Neural crest cell (in vitro differentiated cells): Measurements from ENCODE around the gene DOK6. TPM values are rescaled to one million over a fixed set of nuclear protein-coding genes. Genes with fewer than 3 reads are reported as not detected.

Experiments
- DNase-seq: peaks from one replicate; pipeline ENCODE4 v3.0.0; 2021; ENCODE audit warnings: low read depth, mixed read lengths, low spot score
- H3K27ac Mint-ChIP-seq: one replicate; pipeline ENCODE4 v1.8.0; 2021; ENCODE audit warnings: mild to moderate bottlenecking, mixed read lengths; ENCODE audit not compliant: unreplicated experiment
- H3K27me3 Mint-ChIP-seq: 2 replicates; pipeline ENCODE4 v1.8.0; 2021; ENCODE audit warnings: low read depth, mild to moderate bottlenecking, mixed read lengths
- H3K36me3 Mint-ChIP-seq: 2 replicates; pipeline ENCODE4 v1.8.0; 2021; ENCODE audit warnings: low read depth, mild to moderate bottlenecking, mixed read lengths
- H3K4me1 Mint-ChIP-seq: 2 replicates; pipeline ENCODE4 v1.8.0; 2021; ENCODE audit warnings: mixed read lengths
- H3K4me3 Mint-ChIP-seq: one replicate; pipeline ENCODE4 v1.8.0; 2021; ENCODE audit warnings: mild to moderate bottlenecking, mixed read lengths
- H3K9me3 Mint-ChIP-seq: 2 replicates; pipeline ENCODE4 v1.8.0; 2021; ENCODE audit warnings: mixed read lengths
- total RNA-seq: library from RNA; stranded (reverse); gene quantifications from 2 replicates; pipeline ENCODE4 v1.2.1, GENCODE V29; 2021
- TF ChIP-seq, protein P1 (sequence below): fragments of 200-600 bp; sonication (generic); conservative IDR thresholded peaks from 2 replicates; pipeline ENCODE4 v1.5.0; 2021; ENCODE audit warnings: antibody characterized with exemption, mild to moderate bottlenecking

The DOK6 gene
- total RNA-seq, 1 donor from 2014 or later, result 3.6 TPM

DNA sequence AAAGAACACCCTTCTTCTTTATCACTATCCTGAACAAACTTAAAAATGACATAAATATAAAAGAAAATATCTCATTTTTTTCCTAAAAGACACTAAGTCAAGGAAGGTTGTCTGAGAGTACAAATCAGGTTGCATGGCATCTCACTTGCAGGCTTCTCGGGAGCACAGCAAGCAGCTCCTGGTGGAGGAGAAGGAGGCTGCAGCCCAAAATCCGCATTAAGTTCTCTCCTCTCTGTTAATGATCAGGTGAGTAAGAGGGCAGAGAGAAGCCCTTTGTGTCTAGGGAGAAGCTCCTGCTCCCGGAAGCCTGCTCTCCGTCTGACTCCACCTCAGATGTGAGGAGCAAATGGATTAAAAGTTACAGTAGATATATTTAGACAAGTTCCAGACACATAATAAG is 35.0 kb upstream of the DOK6 start:
- H3K9me3 Mint-ChIP-seq, result no peaks in the 10 kb centered on the region
- peaks cover 3% of the 10 kb centered on the region for H3K4me1 Mint-ChIP-seq
- no peaks in the 10 kb centered on the region for H3K36me3 Mint-ChIP-seq
- H3K27me3 Mint-ChIP-seq, result no peaks in the 10 kb centered on the region
- no peak overlapping the region for H3K4me3 Mint-ChIP-seq
- no peak for DNase-seq
- no peak overlapping the region for H3K27ac Mint-ChIP-seq
- TF ChIP-seq, protein P1, sequence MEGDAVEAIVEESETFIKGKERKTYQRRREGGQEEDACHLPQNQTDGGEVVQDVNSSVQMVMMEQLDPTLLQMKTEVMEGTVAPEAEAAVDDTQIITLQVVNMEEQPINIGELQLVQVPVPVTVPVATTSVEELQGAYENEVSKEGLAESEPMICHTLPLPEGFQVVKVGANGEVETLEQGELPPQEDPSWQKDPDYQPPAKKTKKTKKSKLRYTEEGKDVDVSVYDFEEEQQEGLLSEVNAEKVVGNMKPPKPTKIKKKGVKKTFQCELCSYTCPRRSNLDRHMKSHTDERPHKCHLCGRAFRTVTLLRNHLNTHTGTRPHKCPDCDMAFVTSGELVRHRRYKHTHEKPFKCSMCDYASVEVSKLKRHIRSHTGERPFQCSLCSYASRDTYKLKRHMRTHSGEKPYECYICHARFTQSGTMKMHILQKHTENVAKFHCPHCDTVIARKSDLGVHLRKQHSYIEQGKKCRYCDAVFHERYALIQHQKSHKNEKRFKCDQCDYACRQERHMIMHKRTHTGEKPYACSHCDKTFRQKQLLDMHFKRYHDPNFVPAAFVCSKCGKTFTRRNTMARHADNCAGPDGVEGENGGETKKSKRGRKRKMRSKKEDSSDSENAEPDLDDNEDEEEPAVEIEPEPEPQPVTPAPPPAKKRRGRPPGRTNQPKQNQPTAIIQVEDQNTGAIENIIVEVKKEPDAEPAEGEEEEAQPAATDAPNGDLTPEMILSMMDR, result peak; percentile 18

DNA sequence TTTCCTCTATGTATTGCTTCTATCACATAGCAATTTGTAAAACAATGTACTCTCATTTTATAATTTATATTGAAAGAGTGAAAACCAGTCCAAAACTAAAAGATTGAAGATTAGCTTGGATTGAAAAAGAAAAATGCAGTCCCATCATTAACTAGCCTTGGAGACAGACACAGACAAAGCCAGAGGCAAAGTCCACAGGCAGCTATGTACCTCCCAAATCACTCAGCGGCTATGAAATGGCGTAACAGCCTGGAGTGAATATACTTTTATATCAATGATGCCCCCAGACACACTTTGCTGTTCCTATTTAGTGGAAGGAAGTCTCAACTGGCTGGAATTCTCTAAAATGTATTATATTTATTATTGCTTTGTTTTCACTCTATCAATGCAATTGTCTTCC is 33.6 kb upstream of the DOK6 start:
- TF ChIP-seq, protein P1, result no peak
- Mint-ChIP-seq H3K4me3 (no peak overlapping the region), H3K27me3 (no peaks in the 10 kb centered on the region), H3K9me3 (no peaks in the 10 kb centered on the region), H3K27ac (no peak overlapping the region), H3K4me1 (peaks cover 3% of the 10 kb centered on the region), H3K36me3 (no peaks in the 10 kb centered on the region)
- no peak for DNase-seq

DNA sequence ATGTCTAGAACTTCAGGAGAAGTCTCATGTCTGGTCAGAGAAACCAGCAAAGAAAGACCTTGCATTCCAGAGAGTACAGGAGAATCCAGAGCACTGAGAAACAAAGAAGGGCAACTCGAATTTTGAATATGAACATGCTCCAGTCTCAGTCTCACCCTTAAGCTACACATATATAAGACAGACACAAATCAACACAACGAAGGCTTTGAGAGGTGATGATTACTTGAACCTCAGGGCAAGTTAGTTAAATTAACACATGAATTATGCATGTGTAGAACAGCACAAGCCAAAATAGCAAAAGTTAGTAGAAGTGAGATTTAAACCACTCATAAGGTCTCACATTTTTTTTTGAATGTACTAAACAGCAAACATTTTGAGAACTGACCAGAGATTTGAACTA is 29.0 kb upstream of the DOK6 start:
- Mint-ChIP-seq H3K9me3 (no peaks in the 10 kb centered on the region), H3K27me3 (no peaks in the 10 kb centered on the region), H3K27ac (no peak overlapping the region), H3K4me3 (no peak overlapping the region), H3K4me1 (no peaks in the 10 kb centered on the region), H3K36me3 (no peaks in the 10 kb centered on the region)
- no peak for DNase-seq
- TF ChIP-seq, protein P1, result no peak

DNA sequence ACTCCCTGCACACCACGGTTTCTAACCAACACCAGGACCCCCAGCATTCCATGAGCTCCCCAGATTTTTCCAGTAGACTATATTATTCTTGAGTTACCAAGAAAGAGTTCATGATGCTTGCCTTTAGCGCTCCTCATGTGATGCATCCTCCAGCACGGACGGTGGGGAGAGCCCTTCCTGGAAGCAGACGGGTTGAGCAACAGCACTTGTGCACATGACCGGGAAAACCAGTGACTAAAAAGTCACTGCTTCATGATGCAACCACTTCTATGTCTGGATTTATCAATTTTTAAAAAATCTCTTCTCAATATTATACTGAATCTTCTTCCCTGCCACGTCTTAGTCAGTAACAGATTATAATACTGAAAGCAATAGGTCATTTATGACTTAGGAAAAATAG is 20.4 kb upstream of the DOK6 start:
- Mint-ChIP-seq H3K9me3 (peaks cover 3% of the 10 kb centered on the region), H3K27ac (no peak overlapping the region)
- TF ChIP-seq, protein P1, result no peak

DNA sequence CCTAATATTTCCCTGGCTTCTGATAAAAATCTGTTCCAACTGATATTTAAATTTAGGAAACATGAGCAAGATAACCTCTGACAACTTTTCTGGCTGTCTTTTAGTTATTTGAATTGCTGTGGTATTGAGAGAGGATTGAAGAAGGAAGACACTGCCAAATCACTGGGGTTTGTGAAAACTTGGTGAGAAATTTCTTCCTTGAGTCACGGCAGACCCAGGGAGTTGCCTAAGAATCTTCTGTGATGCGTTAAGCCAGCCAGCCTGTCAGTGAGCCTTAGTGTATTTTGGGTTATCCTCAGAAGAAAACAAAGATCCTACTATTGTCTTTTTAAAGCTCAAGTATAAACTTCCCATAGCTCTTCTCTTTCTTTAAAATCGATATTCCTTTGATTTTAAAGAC is 17.5 kb upstream of the DOK6 start:
- H3K4me1 Mint-ChIP-seq, result no peaks in the 10 kb centered on the region
- no peaks in the 10 kb centered on the region for H3K27me3 Mint-ChIP-seq
- H3K36me3 Mint-ChIP-seq, result no peaks in the 10 kb centered on the region
- TF ChIP-seq, protein P1, result no peak
- DNase-seq, result no peak
- no peak overlapping the region for H3K27ac Mint-ChIP-seq
- no peak overlapping the region for H3K4me3 Mint-ChIP-seq
- H3K9me3 Mint-ChIP-seq, result no peaks in the 10 kb centered on the region

More for the DNA sequence above, 20.4 kb upstream of the DOK6 start:
- no peaks in the 10 kb centered on the region for H3K36me3 Mint-ChIP-seq
- DNase-seq, result no peak
- no peak overlapping the region for H3K4me3 Mint-ChIP-seq
- H3K4me1 Mint-ChIP-seq, result no peaks in the 10 kb centered on the region
- H3K27me3 Mint-ChIP-seq, result no peaks in the 10 kb centered on the region

DNA sequence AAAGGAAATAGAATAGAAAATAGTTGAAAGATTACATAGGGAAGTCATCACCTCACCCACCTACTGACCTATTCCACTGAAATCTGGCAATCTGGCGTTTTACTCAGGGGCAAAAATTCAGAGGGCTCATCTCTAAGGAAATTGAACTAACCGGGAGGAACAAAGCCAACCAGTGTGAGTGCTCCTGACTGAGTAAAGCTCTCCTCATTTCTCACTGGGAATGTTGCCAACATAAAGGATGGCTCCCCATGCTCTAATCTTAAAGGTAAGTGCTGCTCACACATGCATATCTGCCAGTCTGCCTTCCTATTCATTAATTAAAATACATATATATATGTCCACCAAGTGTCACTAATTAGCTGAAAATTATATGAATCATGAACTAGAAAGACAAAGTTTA is 13.5 kb upstream of the DOK6 start:
- DNase-seq, result no peak
- H3K4me1 Mint-ChIP-seq, result no peaks in the 10 kb centered on the region
- TF ChIP-seq, protein P1, result no peak

More for the DNA sequence above, 13.5 kb upstream of the DOK6 start:
- Mint-ChIP-seq H3K4me3 (no peak overlapping the region), H3K27me3 (no peaks in the 10 kb centered on the region), H3K9me3 (no peaks in the 10 kb centered on the region), H3K27ac (no peak overlapping the region), H3K36me3 (no peaks in the 10 kb centered on the region)
